Activated gamma-delta T cell treated with Interleukin-2 at 50 U/mL for 16 hours (primary cell): ENCODE data around the gene ENPP6.

Experiments used
- DNase-seq: peaks from one replicate; pipeline ENCODE4 v3.0.0-alpha.2; 2020

ENPP6 gene

GRCh38 chr4:184046148-184046547 is 171.5 kb downstream of the ENPP6 start:
- DNase-seq = no peak

GRCh38 chr4:184041156-184041555 is 176.5 kb downstream of the ENPP6 start:
- no peak for DNase-seq

GRCh38 chr4:184039963-184040383 is 177.7 kb downstream of the ENPP6 start:
- DNase-seq = no peak
